Epithelial cell of prostate (primary cell): ENCODE results near the gene EBP.
"Not testable (repeated sequence)": the region's sequence is repeated elsewhere in the genome, so short reads cannot be mapped to it uniquely, and the experiment has no call there.

ENCODE experiments used
- DNase-seq: peaks from one replicate; pipeline ENCODE4 v3.0.0-alpha.2; 2011; ENCODE audit warnings: low read depth, low spot score
- H3K27ac ChIP-seq: fragments of 450-650 bp; 2 replicates; pipeline ENCODE4 v1.5.1; 2017; ENCODE audit warnings: mild to moderate bottlenecking

EBP gene

DNA sequence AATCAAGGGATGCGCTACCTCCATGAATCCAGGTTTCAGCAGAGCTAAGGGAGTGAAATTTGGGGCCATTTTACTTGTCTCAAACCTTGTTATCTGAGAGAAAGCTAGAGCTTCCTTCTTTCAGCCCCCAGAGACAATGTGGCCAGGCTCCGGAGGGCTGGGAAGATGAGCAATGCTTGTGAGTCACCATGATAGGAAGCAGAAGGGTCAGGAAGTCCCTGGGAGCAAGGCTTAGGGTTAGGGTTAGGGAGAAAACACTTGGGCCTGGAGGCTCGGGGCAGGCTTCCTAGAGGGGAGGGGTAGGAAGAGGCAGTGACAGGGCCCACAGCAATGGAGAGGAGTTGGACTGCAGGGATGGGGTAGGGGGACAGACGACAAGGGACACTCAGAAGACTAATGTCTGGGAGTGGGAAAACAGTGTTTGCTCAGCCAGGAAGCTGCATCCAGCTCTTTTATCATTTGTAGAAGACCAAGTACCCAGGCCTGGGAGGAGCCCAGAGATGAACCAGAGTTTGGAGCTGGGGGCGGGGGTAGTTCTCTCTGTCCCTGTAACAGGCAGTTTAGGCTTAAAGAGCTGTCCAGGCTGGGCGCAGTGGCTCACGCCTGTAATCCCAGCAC lies 29.2 kb upstream of the EBP start:
- DNase-seq = no peak
- peak overlapping the region; percentile 98 for H3K27ac ChIP-seq

DNA sequence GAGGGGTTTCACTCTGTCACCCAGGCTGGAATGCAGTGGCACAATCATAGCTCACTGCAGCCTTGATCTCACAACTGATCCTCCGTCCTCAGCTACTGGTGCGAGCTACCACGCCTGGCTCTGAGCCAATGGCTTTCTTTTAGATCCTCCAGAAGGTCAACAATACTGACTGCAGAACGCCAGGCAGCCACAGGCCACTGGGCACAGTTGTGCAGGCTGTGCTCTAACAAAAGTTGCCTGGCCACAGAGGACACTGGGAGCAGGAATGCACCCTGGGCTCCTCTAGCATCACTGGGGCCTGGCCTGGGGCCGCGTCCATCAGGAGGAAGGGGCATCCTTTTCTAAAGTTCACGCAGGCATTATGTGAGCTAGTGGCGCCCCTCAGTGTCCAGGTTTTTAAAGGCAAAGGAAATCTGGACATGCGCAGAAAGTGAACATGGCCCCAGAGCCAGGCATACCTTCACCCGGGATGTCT lies 27.7 kb upstream of the EBP start:
- no peak for DNase-seq
- H3K27ac ChIP-seq = no peak overlapping the region

DNA sequence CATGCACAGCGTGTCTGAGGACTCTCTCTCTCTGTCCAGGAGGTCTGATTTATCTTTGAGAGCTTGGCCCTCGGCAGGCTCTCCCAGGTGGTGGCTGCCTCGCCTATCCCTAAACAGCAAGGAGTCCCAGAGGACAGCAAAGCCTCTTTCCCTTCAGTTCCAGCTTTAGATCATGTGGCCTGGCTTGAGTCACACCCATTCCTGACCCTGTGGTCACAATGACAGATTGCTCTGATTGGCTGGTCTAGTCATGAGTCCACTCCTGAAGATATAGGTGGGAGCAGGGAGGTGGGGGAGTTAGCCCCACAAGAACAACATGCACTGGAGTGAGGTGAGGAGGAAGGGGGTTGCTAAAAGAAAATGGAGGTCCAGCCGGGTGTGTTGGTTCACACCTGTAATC lies 24.9 kb upstream of the EBP start:
- H3K27ac ChIP-seq = no peak overlapping the region
- no peak for DNase-seq

DNA sequence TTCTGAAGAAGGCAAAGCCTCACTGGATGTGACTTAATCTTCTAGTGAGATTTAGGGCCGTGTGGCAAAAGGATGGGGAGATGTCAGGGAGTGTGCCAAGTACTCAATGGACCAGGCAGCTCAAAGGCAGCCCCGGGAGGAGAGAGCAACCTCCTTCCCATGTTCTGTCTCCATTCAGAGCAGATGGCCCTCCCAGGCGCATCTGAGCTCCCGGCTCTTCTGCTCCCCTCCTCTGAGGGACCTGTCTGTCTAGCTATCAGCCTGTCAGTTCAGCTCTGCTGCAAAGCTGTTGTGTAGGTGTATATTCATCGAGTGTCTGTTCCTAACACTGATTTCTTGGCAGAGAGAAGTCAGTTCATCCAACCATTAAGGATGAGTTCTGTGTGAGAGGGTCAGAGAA lies 23.7 kb upstream of the EBP start:
- H3K27ac ChIP-seq = peak overlapping the region; percentile 63
- no peak for DNase-seq

DNA sequence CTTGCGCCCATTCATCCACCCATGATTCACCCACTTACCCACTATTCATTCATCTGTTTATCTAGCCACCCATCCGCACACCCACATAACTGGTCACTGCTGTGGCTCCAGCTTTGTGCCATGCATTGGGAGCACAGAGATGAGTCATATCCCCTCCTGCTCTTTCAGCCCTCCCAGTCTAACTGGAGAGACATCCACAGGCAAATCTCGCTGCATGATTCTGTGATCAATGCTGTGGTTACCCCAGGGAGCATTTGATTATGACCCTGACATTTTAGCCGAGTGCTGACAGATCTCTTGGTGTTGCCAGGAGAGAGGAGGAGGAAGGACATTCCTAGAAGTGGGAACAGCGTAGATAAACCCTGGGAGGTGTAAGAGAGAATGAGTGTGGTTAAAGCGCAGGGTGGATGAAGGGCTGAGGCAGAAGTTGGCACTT lies 23.2 kb upstream of the EBP start:
- peak overlapping the region; percentile 63 for H3K27ac ChIP-seq
- DNase-seq = no peak

DNA sequence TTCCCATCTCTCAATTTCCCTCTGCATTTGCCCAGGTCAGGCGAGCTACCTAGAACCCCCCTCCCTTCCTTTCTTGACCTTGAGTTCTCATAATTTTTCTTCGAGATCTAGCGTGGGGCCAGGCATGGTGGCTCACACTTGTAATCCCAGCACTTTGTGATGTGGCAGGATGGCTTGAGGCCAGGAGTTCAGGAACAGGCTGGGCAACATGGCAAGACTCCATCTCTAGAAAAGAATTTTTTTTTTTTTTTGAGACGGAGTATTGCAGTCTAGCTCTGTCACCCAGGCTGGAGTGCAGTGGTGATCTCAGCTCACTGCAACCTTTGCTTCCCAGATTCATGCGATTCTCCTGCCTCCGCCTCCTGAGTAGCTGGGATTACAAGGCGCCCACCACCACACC lies 17.3 kb upstream of the EBP start:
- H3K27ac ChIP-seq = no peak overlapping the region
- no peak for DNase-seq

DNA sequence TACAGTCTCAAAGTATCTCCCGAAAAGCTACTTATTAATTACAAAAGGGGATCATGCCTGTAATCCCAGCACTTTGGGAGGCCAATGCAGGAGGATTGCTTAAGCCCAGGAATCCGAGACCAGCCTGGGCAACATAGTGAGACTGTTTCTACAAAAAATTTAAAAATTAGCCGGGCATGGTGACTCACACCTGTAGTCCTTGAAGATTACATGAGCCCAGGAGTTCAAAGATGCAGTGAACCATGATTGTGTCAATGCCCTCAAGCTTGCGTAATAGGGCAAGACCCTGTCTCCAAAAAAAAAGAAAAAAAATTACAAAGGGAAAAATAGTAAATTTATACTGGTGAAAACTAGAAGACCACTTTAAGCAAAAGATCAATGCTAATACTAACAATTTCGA lies 16.1 kb upstream of the EBP start:
- DNase-seq = no peak

DNA sequence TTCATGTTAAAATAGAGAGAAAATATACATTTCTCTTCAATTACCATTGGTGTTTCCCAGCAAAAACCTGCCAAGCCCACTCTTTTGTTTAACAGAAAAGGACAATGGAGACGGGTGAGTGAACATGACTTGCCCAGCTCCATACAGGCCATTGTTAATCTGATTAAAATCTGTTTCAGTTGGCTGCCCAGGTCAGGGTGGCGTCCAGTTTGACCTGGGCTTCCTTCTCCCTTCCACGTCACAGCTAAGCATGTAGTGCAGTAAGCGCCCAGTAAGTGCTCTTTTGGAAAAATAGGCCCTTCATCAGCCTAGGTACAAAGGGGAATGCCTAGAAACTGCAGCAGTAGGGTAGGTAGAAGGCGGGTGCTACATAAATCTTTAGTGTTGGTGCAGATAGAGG lies 14.4 kb upstream of the EBP start:
- no peak for DNase-seq
- H3K27ac ChIP-seq = no peak overlapping the region

More for the DNA sequence above, 16.1 kb upstream of the EBP start:
- H3K27ac ChIP-seq = no peak overlapping the region

DNA sequence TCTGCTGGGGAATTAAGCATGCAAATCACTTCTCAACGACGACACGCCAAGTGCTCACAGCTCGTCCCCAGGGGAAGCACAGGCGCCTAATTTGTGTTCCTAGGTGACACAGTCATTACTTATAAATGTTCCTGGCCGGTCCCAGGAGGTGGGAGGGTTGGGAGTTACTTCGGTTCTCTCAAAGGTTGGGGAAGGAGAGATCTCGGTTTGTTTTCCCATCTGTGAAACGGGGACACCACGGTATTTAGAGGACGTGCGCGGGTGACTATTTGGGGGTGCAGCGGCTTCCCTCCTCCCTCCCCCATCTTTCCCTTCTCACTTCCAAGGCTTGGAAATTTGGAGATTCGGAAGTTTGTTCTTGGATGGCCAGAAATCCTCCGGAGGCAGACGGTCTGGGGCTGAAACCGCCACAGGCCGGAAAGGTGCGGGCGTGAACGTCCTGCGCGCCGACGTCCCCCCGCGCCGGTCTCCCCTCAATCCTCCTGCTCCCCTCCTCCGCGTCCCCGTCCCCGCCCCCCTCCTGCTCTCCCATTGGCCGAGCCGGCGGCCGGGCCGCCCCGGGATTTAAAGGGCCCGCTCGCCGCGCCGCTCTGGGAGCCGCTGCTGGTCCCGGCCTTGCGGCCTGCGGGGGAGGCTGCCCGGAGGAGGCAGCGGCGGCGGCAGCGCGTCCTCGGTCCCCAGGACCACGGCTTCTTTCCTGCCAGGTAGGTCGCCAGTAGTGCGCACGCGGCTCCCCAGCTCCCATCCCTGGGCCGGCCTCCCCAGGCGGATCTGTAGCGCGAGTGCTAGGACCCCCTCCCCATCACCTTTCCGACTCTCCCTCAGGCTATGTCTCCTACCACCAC lies 13.0 kb upstream of the EBP start, which contains the start of gene PORCN:
Gene PORCN (plus strand): TSS at position 593 of the 845 bp plus-strand sequence. CDS start 829 bp downstream, outside the sequence.
- no peak for DNase-seq
- H3K27ac ChIP-seq = peak within 1 kb of the TSS; percentile 72

DNA sequence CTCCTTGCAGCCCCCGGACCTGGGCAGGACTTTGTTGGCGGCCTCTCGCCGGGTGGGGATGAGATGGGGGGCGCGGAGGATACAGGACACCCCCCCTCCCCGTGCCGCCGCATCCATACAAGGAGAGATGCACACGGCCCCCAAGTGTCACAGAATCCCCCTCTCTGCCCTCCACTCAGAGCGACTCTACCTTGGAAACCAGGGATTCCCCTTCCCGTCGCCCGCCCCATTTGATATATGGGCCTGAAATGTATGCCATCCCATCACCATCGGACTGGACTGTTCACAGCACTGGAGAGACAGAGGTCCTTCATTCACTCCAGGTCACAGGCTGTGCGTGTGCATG lies 12.4 kb upstream of the EBP start:
- no peak for DNase-seq
- H3K27ac ChIP-seq = peak overlapping the region; percentile 72

DNA sequence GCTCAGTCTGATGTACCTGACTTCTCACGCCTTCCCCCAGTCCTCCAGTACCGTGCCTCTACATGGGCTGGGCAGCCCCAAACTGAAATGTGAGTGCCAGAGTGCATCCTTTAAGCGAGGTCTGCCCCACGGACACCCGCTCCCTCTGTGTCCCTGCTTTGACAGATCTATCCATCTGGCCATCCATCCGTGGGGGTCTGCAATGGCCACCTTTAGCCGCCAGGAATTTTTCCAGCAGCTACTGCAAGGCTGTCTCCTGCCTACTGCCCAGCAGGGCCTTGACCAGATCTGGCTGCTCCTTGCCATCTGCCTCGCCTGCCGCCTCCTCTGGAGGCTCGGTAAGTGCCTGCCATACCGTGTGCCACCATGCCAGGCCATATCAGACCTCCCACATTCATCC lies 12.0 kb upstream of the EBP start:
- DNase-seq = no peak

DNA sequence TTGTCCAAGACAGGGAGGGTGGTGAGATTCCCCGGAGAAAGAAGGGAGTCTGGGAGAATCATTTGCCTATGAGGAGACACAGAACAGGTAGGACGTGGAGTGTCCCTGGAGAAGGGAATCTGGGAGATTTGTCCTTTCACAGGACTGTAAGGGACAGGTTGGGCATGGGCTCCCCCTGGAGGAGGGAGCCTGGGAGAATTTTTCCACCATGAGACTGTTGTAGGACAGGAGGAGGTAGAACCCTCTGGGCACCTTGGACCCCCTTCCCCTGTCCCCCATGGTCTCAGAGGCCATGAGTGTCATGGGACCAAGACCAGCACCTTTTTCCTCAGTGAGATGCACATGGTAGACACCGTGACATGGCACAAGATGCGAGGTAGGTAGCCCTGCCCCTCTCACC lies 10.0 kb upstream of the EBP start:
- no peak overlapping the region for H3K27ac ChIP-seq
- DNase-seq = no peak

More for the DNA sequence above, 12.0 kb upstream of the EBP start:
- H3K27ac ChIP-seq = peak overlapping the region; percentile 72

DNA sequence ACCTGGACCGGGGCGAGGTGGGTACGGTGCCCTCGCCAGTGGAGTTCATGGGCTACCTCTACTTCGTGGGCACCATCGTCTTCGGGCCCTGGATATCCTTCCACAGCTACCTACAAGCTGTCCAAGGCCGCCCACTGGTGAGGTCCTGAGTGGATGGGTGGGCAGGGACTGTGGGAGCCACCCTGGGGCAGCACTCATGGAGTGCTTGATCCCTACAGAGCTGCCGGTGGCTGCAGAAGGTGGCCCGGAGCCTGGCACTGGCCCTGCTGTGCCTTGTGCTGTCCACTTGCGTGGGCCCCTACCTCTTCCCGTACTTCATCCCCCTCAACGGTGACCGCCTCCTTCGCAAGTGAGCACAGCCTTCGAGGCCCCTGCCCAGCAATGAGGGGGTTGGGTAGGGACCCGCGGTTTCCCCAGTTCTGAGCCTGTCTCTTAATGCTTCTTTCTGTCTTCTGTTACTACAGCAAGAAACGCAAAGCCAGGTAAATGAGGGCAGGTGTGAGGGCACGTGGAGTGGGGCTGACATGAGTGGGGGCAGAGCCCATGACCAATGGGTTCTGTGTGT lies 9.2 kb upstream of the EBP start:
- H3K27ac ChIP-seq = no peak overlapping the region
- DNase-seq = no peak

DNA sequence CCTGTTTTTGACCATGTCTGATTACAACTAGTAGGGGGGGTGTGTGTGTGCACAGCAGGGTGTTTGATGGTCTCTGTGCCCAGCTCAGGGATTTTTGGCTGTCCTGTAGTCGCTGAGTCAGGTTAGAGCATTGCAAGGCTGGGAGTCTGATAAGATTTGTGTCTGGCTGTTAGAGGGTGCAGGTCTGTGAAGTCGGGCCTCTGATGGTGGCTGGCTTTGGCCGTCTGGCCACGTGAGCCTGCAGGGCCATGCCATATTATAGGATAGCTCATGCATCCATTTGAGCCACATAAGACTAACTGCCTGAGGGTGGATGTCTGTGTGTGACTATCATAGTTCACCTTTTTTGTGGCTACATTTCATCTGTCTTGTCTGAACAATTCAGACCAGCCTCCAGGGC lies 7.9 kb upstream of the EBP start:
- H3K27ac ChIP-seq = peak overlapping the region; percentile 38
- DNase-seq = no peak

DNA sequence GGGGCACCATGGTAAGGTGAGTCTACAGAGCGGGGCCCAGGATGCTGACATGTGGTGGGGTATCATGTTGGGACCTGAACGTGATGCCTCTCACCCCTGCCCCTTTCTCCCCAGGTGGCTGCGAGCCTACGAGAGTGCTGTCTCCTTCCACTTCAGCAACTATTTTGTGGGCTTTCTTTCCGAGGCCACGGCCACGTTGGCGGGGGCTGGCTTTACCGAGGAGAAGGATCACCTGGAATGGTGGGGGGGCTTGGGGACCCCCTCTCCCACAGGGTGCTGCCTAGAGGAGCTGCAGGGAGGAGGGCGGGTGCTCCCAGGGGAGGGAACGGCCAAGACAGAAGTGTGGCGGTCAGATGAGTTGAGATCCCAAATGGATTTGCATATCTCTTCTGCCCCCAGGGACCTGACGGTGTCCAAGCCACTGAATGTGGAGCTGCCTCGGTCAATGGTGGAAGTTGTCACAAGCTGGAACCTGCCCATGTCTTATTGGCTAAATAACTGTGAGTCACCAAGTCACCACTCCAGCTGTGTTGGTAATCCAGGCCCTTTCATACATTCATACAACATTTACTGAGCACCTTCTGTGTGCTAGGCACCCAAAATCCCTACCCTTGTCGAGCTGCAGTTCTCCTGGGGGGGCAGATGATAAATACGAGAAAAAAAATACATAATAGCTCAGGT lies 7.3 kb upstream of the EBP start:
- DNase-seq = no peak
- peak overlapping the region; percentile 38 for H3K27ac ChIP-seq

DNA sequence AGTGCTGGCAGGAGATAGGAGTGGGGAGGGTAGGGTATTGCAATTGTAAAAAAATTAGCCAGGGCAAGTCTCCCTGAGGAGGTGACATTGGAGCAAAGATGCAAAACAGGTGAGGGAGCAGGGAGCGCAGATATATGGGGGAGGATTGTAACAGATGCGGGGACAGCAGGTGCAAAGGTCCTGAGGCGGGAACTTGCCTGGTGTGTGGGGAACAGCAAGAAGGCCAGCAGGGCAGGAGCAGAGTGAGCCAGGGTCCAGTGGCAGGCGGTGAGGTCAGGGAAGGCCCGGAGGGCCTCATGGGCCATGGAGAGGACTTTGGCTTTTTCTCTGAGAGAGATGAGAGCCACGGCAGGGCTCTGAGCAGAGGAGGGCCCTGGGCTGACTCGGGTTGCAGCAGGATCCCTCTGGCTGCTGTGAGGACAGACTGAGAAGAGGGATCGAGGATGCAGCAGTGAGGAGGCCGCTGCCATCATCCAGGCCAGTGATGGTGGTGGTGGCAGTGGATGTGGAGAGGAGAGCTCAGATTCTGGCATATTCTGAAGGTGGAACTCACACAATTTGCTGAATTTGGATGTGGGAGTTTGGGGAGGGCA lies 6.6 kb upstream of the EBP start:
- DNase-seq = no peak
- H3K27ac ChIP-seq = peak overlapping the region; percentile 38

DNA sequence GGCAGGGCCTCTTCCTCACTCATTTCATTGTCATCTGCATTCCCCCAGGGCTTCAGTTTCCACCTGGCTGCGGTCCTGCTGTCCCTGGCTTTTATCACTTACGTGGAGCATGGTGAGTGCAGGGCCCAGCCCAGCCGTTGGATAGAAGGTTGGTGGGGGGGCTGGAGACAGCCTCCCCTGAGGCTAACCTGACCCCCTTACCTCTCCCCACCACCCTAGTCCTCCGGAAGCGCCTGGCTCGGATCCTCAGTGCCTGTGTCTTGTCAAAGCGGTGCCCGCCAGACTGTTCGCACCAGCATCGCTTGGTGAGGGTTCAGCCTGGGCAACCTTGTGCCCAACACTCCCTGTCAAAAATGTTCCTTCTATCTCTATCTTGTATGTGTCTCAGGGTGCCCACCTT lies 5.8 kb upstream of the EBP start:
- H3K27ac ChIP-seq = no peak overlapping the region
- DNase-seq = no peak

DNA sequence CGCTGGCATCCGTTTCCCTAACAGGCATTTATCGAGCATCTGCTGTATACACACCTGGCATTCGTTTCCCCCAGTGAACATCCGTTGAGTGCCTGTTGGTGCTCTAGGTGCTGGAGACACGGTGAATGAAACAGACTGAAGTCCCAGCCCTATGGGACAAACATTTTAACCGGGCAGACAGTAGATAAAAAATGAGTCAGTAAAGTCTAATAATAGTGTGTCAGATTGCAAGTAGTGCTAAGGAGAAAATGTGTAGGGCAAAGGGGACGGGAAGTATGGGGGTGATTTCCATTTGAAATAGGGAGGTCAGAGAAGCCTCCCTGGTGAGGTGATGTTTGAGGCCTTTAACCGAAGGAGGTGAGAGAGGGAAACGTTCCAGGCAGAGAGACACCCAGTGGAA lies 5.3 kb upstream of the EBP start:
- H3K27ac ChIP-seq = no peak overlapping the region
- no peak for DNase-seq

DNA sequence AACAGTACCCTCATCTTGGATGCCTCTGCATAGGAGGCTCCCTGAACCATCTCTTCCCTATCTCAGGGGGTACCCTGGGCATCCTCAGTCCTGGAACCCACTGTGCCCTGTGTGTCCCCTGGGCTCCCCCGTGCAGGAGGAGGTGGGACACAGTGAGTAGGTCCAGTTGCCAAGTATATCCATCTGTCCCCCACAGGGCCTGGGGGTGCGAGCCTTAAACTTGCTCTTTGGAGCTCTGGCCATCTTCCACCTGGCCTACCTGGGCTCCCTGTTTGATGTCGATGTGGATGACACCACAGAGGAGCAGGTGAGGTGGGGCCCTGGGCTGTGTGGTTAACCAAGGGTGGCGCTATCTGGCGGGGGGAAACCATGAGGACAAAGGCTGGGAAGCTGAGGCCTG lies 4.6 kb upstream of the EBP start:
- no peak for DNase-seq
- H3K27ac ChIP-seq = no peak overlapping the region

DNA sequence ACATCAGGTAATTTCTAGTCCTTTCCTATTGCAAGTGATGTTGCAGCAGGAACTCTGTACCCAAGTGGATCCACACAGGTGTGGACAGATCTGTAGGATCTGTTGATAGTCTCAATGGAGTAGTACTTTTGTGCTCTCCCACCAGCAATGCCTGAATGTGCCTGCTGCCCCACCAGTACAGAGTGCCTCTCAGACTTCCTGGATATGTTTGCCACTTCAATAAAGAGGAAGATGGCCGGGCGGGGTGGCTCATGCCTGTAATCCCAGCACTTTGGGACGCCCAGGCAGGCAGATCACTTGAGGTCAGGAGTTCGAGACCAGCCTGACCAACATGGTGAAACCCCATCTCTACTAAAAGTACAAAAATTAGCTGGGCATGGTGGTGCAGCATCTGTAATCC lies 2.1 kb upstream of the EBP start:
- H3K27ac ChIP-seq, DNase-seq: not testable (repeated sequence)
